Tibial nerve (tissue), 4 donors: ENCODE results near the gene CCL11. TPM values are rescaled to one million over a fixed set of nuclear protein-coding genes. Genes with fewer than 3 reads are reported as not detected.

Source experiments
- DNase-seq, 2 donors: peaks; one replicate each; pipeline ENCODE4 v3.0.0-alpha.2; 2019; ENCODE audit warnings: low spot score in 2 of 2
- H3K27ac ChIP-seq, 4 donors: fragments of 200-600 bp; sonication (generic) in 3 of 4; one replicate each; pipeline ENCODE4 v1.5.1; 2017 to 2019; ENCODE audit warnings: mild to moderate bottlenecking in 1 of 4
- H3K27me3 ChIP-seq, 2 donors: fragments of 200-600 bp; sonication (generic) in 1 of 2; one replicate each; pipeline versions ENCODE4 v1.5.1 to v1.6.0; 2017 to 2019
- H3K36me3 ChIP-seq, 3 donors: fragments of 200-600 bp; sonication (generic); one replicate each; pipeline ENCODE4 v1.5.1; 2018 to 2019
- H3K4me1 ChIP-seq, 4 donors: fragments of 200-600 bp; sonication (generic) in 3 of 4; one replicate each; pipeline ENCODE4 v1.5.1; 2017 to 2019
- H3K4me3 ChIP-seq, 4 donors: fragments of 200-600 bp; sonication (generic) in 3 of 4; one replicate each; pipeline ENCODE4 v1.5.1; 2017 to 2019; ENCODE audit warnings: mild to moderate bottlenecking in 1 of 4, moderate library complexity in 1 of 4
- H3K9me3 ChIP-seq, 4 donors: fragments of 200-600 bp; sonication (generic) in 3 of 4; one replicate each; pipeline ENCODE4 v1.5.1; 2017 to 2019
- EP300 ChIP-seq, 2 donors: sonication (generic); formaldehyde crosslinking; IDR thresholded peaks; one replicate each; pipeline ENCODE4 v1.6.1; 2017; ENCODE audit warnings: antibody characterized with exemption in 2 of 2, mild to moderate bottlenecking in 1 of 2
- POLR2A ChIP-seq, 2 donors: fragments of 450-650 bp; IDR thresholded peaks; one replicate each; pipeline ENCODE4 v1.6.1; 2017; ENCODE audit warnings: antibody characterized with exemption in 2 of 2, mild to moderate bottlenecking in 2 of 2, moderate library complexity in 2 of 2
- WGBS, 2 donors: methylation state at CpG; one replicate each; pipeline ENCODE4 v1.1.5; 2018; 5-methylcytosine and 5-hydroxymethylcytosine counted together
- total RNA-seq, 4 donors: library from RNA; depleted of rRNA; stranded (reverse); fragments of >200 nt; gene quantifications; one replicate each; pipeline ENCODE4 v1.1.0, GENCODE V29; 2016
- TF ChIP-seq, protein P1 (sequence below), 5 experiments: fragments of 200-600 bp in 3 of 5; fragments of 450-650 bp in 2 of 5; sonication (generic) in 3 of 5; IDR thresholded peaks; one replicate each; pipeline ENCODE4 v1.5.1; 2016 to 2019; ENCODE audit warnings: antibody characterized with exemption in 5 of 5, mild to moderate bottlenecking in 3 of 5, moderate library complexity in 2 of 5

CCL11 gene
- total RNA-seq, 4 donors from 2014 or later, result 3.9 TPM; not detected in 3

DNA sequence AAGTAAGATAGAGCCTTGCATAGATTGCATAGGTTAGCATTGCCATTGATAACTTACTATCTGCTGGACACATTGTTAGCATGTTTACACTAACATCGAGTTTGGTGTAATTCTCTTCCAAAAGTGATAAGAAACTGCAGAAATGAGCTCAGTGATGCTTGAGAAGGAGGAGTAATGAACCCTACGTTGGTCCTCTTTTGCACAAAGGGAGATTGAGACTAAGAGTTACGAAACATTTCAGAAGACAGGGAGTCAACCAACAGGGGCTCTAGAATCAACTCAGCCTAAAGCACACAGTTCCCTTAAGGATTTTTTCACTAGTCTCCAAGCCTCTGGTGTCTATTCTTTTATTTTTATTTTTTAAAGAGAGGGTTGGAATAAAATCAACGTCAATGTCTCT, 8.7 kb upstream of the CCL11 start:
- WGBS, 2 donors, result 66 to 75% methylated on average over 4 of the region's 4 CpGs
- H3K4me3 ChIP-seq, result no peak overlapping the region
- H3K9me3 ChIP-seq, result no peaks in the 10 kb centered on the region
- H3K36me3 ChIP-seq, result no peaks in the 10 kb centered on the region
- H3K27ac ChIP-seq, result no peak overlapping the region
- TF ChIP-seq POLR2A (IDR thresholded peaks at IDR 0.05) (no peak), EP300 (IDR thresholded peaks at IDR 0.05) (no peak)
- TF ChIP-seq, protein P1, sequence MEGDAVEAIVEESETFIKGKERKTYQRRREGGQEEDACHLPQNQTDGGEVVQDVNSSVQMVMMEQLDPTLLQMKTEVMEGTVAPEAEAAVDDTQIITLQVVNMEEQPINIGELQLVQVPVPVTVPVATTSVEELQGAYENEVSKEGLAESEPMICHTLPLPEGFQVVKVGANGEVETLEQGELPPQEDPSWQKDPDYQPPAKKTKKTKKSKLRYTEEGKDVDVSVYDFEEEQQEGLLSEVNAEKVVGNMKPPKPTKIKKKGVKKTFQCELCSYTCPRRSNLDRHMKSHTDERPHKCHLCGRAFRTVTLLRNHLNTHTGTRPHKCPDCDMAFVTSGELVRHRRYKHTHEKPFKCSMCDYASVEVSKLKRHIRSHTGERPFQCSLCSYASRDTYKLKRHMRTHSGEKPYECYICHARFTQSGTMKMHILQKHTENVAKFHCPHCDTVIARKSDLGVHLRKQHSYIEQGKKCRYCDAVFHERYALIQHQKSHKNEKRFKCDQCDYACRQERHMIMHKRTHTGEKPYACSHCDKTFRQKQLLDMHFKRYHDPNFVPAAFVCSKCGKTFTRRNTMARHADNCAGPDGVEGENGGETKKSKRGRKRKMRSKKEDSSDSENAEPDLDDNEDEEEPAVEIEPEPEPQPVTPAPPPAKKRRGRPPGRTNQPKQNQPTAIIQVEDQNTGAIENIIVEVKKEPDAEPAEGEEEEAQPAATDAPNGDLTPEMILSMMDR (IDR thresholded peaks at IDR 0.05), result no peak
- no peaks in the 10 kb centered on the region for H3K27me3 ChIP-seq
- no peak for DNase-seq
- no peaks in the 10 kb centered on the region for H3K4me1 ChIP-seq

DNA sequence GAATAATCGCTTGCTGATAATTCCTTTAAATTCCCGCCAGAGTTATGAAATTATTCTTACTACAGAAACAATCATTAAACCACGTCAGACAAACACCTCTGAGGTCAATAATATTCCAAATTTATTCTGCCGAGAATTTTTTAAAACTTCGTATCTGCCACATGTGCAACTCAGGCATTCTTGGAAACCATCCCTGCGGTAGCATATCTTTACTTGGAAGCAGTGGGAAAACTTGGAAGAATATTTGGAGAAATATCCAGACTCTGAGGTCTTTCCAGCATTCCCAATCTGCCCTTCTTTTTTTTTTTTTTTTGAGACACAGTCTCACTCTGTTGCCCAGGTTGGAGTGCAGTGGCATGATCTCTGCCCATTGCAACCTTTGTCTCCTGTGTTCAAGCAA, 2.0 kb upstream of the CCL11 start:
- TF ChIP-seq EP300 (IDR thresholded peaks at IDR 0.05) (no peak), POLR2A (IDR thresholded peaks at IDR 0.05) (no peak)
- TF ChIP-seq, protein P1 (IDR thresholded peaks at IDR 0.05), result no peak
- Histone ChIP-seq H3K4me1 (no peaks in the 10 kb centered on the region), H3K27ac (no peak overlapping the region), H3K4me3 (no peak overlapping the region), H3K9me3 (no peaks in the 10 kb centered on the region), H3K27me3 (no peaks in the 10 kb centered on the region), H3K36me3 (no peaks in the 10 kb centered on the region)
- 64% methylated on average over 6 of the region's 6 CpGs for WGBS, 2 donors
- no peak for DNase-seq

DNA sequence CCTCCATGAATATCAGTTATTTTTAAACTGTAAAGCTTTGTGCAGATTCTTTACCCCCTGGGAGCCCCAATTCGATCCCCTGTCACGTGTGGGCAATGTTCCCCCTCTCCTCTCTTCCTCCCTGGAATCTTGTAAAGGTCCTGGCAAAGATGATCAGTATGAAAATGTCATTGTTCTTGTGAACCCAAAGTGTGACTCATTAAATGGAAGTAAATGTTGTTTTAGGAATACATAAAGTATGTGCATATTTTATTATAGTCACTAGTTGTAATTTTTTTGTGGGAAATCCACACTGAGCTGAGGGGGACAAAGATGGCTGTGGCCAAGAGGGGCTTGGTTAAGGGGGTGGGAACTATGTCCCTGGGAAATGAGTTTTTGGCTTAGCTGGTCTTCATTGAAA, 2.3 kb downstream of the CCL11 start:
- Histone ChIP-seq H3K27me3 (no peaks in the 10 kb centered on the region), H3K4me3 (no peak overlapping the region), H3K4me1 (no peaks in the 10 kb centered on the region), H3K27ac (no peak overlapping the region), H3K36me3 (no peaks in the 10 kb centered on the region), H3K9me3 (no peaks in the 10 kb centered on the region)
- no peak for DNase-seq
- TF ChIP-seq EP300 (IDR thresholded peaks at IDR 0.05) (no peak), POLR2A (IDR thresholded peaks at IDR 0.05) (no peak)
- TF ChIP-seq, protein P1 (IDR thresholded peaks at IDR 0.05), result no peak
- WGBS, 2 donors, result 14% methylated on average over 2 of the region's 2 CpGs

DNA sequence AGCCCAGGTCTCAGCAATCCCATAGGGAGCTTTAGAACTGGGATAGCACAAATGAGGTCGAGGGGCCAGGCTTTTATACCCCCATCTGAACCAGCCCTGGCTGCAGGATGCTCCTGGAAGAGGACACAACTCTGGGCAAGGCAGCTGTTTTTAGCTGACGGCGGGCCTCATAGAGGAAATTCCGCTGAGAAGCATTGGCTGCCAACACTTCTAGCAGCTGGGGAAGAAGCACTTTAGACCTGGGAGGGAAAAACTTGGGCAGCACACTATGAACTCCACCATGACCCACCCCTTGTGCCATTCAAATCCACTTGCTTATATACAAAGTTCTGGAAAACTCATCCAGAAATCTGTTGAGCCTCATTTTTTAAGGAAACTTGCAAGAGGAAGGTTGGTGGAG, 5.0 kb downstream of the CCL11 start:
- TF ChIP-seq POLR2A (IDR thresholded peaks at IDR 0.05), result no peak
- TF ChIP-seq, protein P1 (IDR thresholded peaks at IDR 0.05), result no peak
- no peak for TF ChIP-seq EP300 (IDR thresholded peaks at IDR 0.05)
- H3K4me1 ChIP-seq, result no peaks in the 10 kb centered on the region
- no peak overlapping the region for H3K27ac ChIP-seq
- H3K36me3 ChIP-seq, result no peaks in the 10 kb centered on the region
- WGBS, 2 donors, result 66 to 67% methylated on average over 2 to 4 of the region's 4 CpGs
- DNase-seq, result no peak
- H3K4me3 ChIP-seq, result no peak overlapping the region
- H3K27me3 ChIP-seq, result no peaks in the 10 kb centered on the region
- no peaks in the 10 kb centered on the region for H3K9me3 ChIP-seq

DNA sequence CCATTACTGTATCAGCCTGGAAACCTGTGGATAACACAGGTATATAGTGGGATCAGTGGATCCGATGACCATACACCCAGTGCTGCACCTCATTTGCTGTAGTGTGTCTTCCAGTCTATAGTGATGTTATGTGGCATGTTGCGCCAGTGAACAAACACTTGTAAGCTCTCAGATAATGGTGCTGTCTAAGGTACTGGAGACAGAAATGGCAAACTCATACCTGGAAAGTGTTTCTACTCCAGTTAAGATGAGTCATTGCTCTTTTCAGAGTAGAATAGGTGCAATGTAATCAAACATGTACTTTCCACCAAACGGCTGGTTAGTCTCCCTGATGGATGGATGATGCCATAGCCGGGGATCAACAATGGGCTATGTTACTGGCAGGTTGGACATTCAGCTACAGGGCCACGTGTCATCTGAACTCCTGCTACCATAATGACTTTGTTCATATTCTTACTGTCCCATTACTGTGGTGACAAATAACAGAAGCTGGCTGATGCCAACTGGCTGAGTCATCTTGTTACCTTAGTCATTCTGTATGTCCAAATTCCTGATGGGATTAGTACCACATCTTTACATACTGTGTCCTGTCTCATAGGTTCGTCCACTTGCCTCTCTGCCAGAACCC, 6.3 kb downstream of the CCL11 start:
- WGBS, 2 donors, result 82 to 96% methylated on average over 6 of the region's 6 CpGs
- H3K36me3 ChIP-seq, result no peaks in the 10 kb centered on the region
- DNase-seq, result no peak
- TF ChIP-seq POLR2A (IDR thresholded peaks at IDR 0.05) (no peak), EP300 (IDR thresholded peaks at IDR 0.05) (no peak)
- TF ChIP-seq, protein P1 (IDR thresholded peaks at IDR 0.05), result no peak
- no peaks in the 10 kb centered on the region for H3K9me3 ChIP-seq
- no peak overlapping the region for H3K27ac ChIP-seq
- H3K4me3 ChIP-seq, result no peak overlapping the region
- no peaks in the 10 kb centered on the region for H3K27me3 ChIP-seq
- no peaks in the 10 kb centered on the region for H3K4me1 ChIP-seq
